B cell (primary cell): ENCODE data around the gene PPP1R14D. TPM values are rescaled to one million over a fixed set of nuclear protein-coding genes. Genes with fewer than 3 reads are reported as not detected.

ENCODE experiments used
- ATAC-seq: fragments of 200-7000 bp; cut with Tn5 transposase; one replicate; pipeline ENCODE4 v1.10.0; 2021; ENCODE audit warnings: low read depth, mild to moderate bottlenecking, moderate number of reproducible peaks, moderate library complexity
- CTCF ChIA-PET: fragments of 350-600 bp; sonication (Branson Sonifier 250); formaldehyde crosslinking; loops from one replicate; lab custom pipeline; 2021; ENCODE audit warnings: antibody characterized with exemption, inconsistent platforms; lab: Charles Lee
- POLR2A ChIA-PET: fragments of 350-600 bp; sonication (Branson Sonifier 250); formaldehyde crosslinking; loops from one replicate; lab custom pipeline; 2021; ENCODE audit warnings: antibody characterized with exemption; lab: Charles Lee
- DNase-seq: peaks from one replicate; pipeline ENCODE4 v3.0.0; 2013
- H2AFZ ChIP-seq: 2 replicates; pipeline ENCODE4 v1.6.1; 2012; ENCODE audit warnings: mild to moderate bottlenecking, low read depth, low read length; ENCODE audit not compliant: insufficient read depth, poor library complexity, severe bottlenecking
- H3K27ac ChIP-seq, 2 donors: 1 replicate in 1 of 2; 2 replicates in 1 of 2; pipeline ENCODE4 v1.5.1; 2012 to 2013; ENCODE audit warnings: low read length in 2 of 2, mild to moderate bottlenecking in 2 of 2, moderate library complexity in 1 of 2
- H3K27me3 ChIP-seq, 4 experiments: fragments of 200-600 bp in 1 of 4; sonication (generic) in 1 of 4; replicated peaks in 1 of 4; 1 replicate in 2 of 4; 2 replicates in 2 of 4; pipeline versions ENCODE4 v1.6.1 to v1.7.0; 2013 to 2016; ENCODE audit warnings: low read length in 3 of 4, mild to moderate bottlenecking in 2 of 4, mixed read lengths in 1 of 4, moderate library complexity in 1 of 4; ENCODE audit not compliant: insufficient read depth in 4 of 4, control insufficient read depth in 3 of 4; ENCODE audit errors: control extremely low read depth in 1 of 4
- H3K36me3 ChIP-seq, 2 experiments: replicated peaks in 1 of 2; 1 replicate in 1 of 2; 2 replicates in 1 of 2; pipeline versions ENCODE4 v1.6.1 to v1.7.1; 2013; ENCODE audit warnings: low read length in 1 of 2; ENCODE audit not compliant: insufficient read depth in 2 of 2, control insufficient read depth in 1 of 2; ENCODE audit errors: control extremely low read depth in 1 of 2, extremely low read depth in 1 of 2
- H3K4me1 ChIP-seq, 2 donors: fragments of 200-600 bp in 1 of 2; sonication (generic) in 1 of 2; 1 replicate in 1 of 2; 2 replicates in 1 of 2; pipeline versions ENCODE4 v1.5.1 to v1.6.1; 2013 to 2017; ENCODE audit warnings: low read length in 2 of 2; ENCODE audit not compliant: control insufficient read depth in 2 of 2, insufficient read depth in 2 of 2
- H3K4me2 ChIP-seq: replicated peaks from 2 replicates; pipeline ENCODE3; 2012; ENCODE audit warnings: mild to moderate bottlenecking, low read depth, low read length; ENCODE audit not compliant: poor library complexity, severe bottlenecking
- H3K4me3 ChIP-seq, 5 experiments: fragments of 200-600 bp in 1 of 5; sonication (generic) in 1 of 5; 1 replicate in 3 of 5; 2 replicates in 2 of 5; pipeline versions ENCODE4 v1.5.1 to v1.7.0; 2011 to 2016; ENCODE audit warnings: low read length in 4 of 5, mild to moderate bottlenecking in 4 of 5, low read depth in 2 of 5, control low read depth in 1 of 5, moderate library complexity in 1 of 5; ENCODE audit not compliant: insufficient read depth in 1 of 5; ENCODE audit errors: control extremely low read depth in 1 of 5, extremely low read depth in 1 of 5
- H3K79me2 ChIP-seq: fragments of 200-600 bp; sonication (generic); one replicate; pipeline ENCODE4 v1.6.0; 2016; ENCODE audit warnings: low read length; ENCODE audit not compliant: control insufficient read depth, insufficient read depth
- H3K9ac ChIP-seq: fragments of 200-600 bp; sonication (generic); 2 replicates; pipeline ENCODE4 v1.6.1; 2017; ENCODE audit warnings: mild to moderate bottlenecking, low read length, moderate library complexity
- H3K9me3 ChIP-seq, 3 donors: one replicate each; pipeline versions ENCODE4 v1.6.1 to v1.7.1; 2013; ENCODE audit warnings: low read length in 2 of 3; ENCODE audit not compliant: control insufficient read depth in 2 of 3, insufficient read depth in 1 of 3; ENCODE audit errors: control extremely low read depth in 1 of 3
- H4K20me1 ChIP-seq: 2 replicates; pipeline ENCODE4 v1.6.0; 2012; ENCODE audit warnings: mild to moderate bottlenecking, low read length; ENCODE audit not compliant: insufficient read depth, control insufficient read depth, poor library complexity, severe bottlenecking
- H3K27ac Mint-ChIP-seq: one replicate; pipeline ENCODE4 v1.8.0; 2021; ENCODE audit warnings: mixed read lengths
- H3K27me3 Mint-ChIP-seq: one replicate; pipeline ENCODE4 v1.8.0; 2021; ENCODE audit warnings: mixed read lengths
- H3K4me1 Mint-ChIP-seq: one replicate; pipeline ENCODE4 v1.8.0; 2021; ENCODE audit warnings: mixed read lengths
- H3K4me3 Mint-ChIP-seq: one replicate; pipeline ENCODE4 v1.8.0; 2021; ENCODE audit warnings: mixed read lengths
- H3K9me3 Mint-ChIP-seq: one replicate; pipeline ENCODE4 v1.8.0; 2022; ENCODE audit warnings: mixed read lengths; ENCODE audit not compliant: insufficient read depth
- CTCF ChIP-seq: fragments of 200-600 bp; IDR thresholded peaks from one replicate; pipeline ENCODE4 v1.8.0; 2022; ENCODE audit warnings: antibody characterized with exemption, mild to moderate bottlenecking
- EZH2 ChIP-seq: IDR thresholded peaks from 2 replicates; pipeline ENCODE4 v1.6.1; 2012; ENCODE audit warnings: borderline replicate concordance, low read depth, mild to moderate bottlenecking, moderate library complexity, low read length; ENCODE audit not compliant: insufficient read depth, poor library complexity, severe bottlenecking
- WGBS: methylation state at CpG from one replicate; pipeline ENCODE4 v1.1.5; 2013; ENCODE audit warnings: missing lambda C conversion rate; ENCODE audit not compliant: insufficient coverage; 5-methylcytosine and 5-hydroxymethylcytosine counted together
- intact Hi-C: fragments of 100-400 bp; cut with micrococcal nuclease; formaldehyde crosslinking; loops from one replicate; pipeline ENCODE4 v1.10.0; 2022
- polyA plus RNA-seq: library from polyadenylated mRNA; depleted of rRNA; stranded (reverse); fragments of >200 nt; gene quantifications from 2 replicates; pipeline ENCODE4 v1.2.3, GENCODE V29; 2012
- total RNA-seq, 2 donors: library from RNA; stranded (reverse); fragments of 120-200 nt in 1 of 2; gene quantifications; 1 replicate in 1 of 2; 2 replicates in 1 of 2; pipeline versions ENCODE4 v1.2.3 to v1.2.4, GENCODE V29; 2013 to 2022

PPP1R14D gene
- total and polyA plus RNA-seq, 2 donors (not counting 1 experiment from before 2014, with no cell fraction given): 0.19 TPM; not detected in 1

DNA sequence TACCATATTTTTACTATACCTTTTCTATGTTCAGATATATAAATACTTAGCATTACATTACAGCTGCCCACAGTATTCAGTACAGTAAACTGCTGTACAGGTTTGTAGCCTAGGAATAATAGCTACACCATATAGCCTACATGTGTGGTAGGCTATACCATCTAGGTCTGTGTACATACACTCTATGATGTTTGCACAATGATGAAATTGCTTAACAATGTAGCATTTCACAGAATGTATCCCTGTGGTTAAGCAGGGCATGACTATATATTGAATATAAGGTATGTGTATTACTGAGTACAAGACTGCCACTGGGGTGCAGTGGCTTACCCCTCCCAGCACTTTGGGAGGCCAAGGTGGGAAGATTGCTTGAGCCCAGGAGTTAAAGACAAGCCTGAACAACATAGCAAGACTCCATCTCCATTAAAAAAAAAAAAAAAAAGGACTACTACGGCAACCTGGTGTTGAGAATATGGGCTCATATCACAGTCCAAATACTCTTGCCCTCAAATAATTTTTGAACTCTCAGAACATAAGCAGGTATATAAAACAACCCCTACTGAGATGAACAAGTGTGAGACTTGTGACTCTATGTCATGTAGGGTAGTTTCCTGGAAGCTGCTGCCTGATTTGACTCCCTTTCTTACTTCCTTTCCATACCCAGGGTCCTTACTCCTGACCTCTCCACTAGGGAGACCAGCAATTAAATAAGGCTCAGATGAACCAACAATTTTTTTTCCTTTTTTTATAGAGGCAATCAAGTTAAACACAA, 4.8 kb downstream of the PPP1R14D start:
- no peak for ATAC-seq
- intact Hi-C loops: no loop called here
- Histone ChIP-seq H4K20me1 (no peaks in the 10 kb centered on the region), H3K79me2 (no peaks in the 10 kb centered on the region), H3K27me3 (no peaks in the 10 kb centered on the region), H3K36me3 (no peaks in the 10 kb centered on the region), H3K4me3 (no peak overlapping the region), H3K4me2 (no peak overlapping the region), H3K9ac (no peak overlapping the region), H3K27ac (no peak overlapping the region), H3K4me1 (no peaks in the 10 kb centered on the region), H3K9me3 (no peaks in the 10 kb centered on the region), H2AFZ (no peak overlapping the region)
- POLR2A ChIA-PET: no interaction called here
- H3K27ac Mint-ChIP-seq: no peak overlapping the region
- H3K9me3 Mint-ChIP-seq: no peaks in the 10 kb centered on the region
- no CpG with 5 or more reads among the region's 1 CpG for WGBS
- CTCF ChIA-PET: no interaction called here
- no peaks in the 10 kb centered on the region for H3K4me1 Mint-ChIP-seq
- TF ChIP-seq EZH2 (no peak), CTCF (no peak)
- H3K27me3 Mint-ChIP-seq: no peaks in the 10 kb centered on the region
- H3K4me3 Mint-ChIP-seq: no peak overlapping the region
- no peak for DNase-seq

GRCh38 chr15:40821195-40821594, 7.3 kb downstream of the PPP1R14D start:
- Histone ChIP-seq H2AFZ (no peak overlapping the region), H3K4me1 (no peaks in the 10 kb centered on the region), H4K20me1 (no peaks in the 10 kb centered on the region), H3K4me2 (no peak overlapping the region), H3K27ac (no peak overlapping the region), H3K9me3 (no peaks in the 10 kb centered on the region), H3K9ac (no peak overlapping the region), H3K36me3 (no peaks in the 10 kb centered on the region), H3K4me3 (no peak overlapping the region), H3K27me3 (no peaks in the 10 kb centered on the region), H3K79me2 (no peaks in the 10 kb centered on the region)
- DNase-seq (no peak), ATAC-seq (no peak)
- H3K9me3 Mint-ChIP-seq: no peaks in the 10 kb centered on the region
- intact Hi-C loops: no loop called here
- no peak overlapping the region for H3K27ac Mint-ChIP-seq
- ChIA-PET CTCF (no interaction called here), POLR2A (no interaction called here)
- H3K27me3 Mint-ChIP-seq: no peaks in the 10 kb centered on the region
- H3K4me3 Mint-ChIP-seq: no peak overlapping the region
- H3K4me1 Mint-ChIP-seq: no peaks in the 10 kb centered on the region
- 88% methylated on average over 2 of the region's 2 CpGs for WGBS
- TF ChIP-seq EZH2 (no peak), CTCF (no peak)
